KOPT-K1 (cell line): Measurements from ENCODE around the gene CCR7.

Experiments
- H3K27ac ChIP-seq: fragments of 200-600 bp; sonication (generic); 2 replicates; pipeline ENCODE4 v1.5.1; 2016; ENCODE audit warnings: antibody characterized with exemption, mild to moderate bottlenecking, low read depth, low read length; ENCODE audit not compliant: poor library complexity, severe bottlenecking
- H3K36me3 ChIP-seq: fragments of 200-600 bp; sonication (generic); 2 replicates; pipeline ENCODE4 v1.5.1; 2017; ENCODE audit warnings: antibody characterized with exemption, mild to moderate bottlenecking, low read length, moderate library complexity; ENCODE audit not compliant: insufficient read depth
- H3K9me3 ChIP-seq: fragments of 200-600 bp; sonication (generic); 2 replicates; pipeline ENCODE4 v1.5.1; 2017; ENCODE audit warnings: antibody characterized with exemption, low read length, mild to moderate bottlenecking; ENCODE audit not compliant: insufficient read depth, poor library complexity, severe bottlenecking

Gene CCR7

DNA sequence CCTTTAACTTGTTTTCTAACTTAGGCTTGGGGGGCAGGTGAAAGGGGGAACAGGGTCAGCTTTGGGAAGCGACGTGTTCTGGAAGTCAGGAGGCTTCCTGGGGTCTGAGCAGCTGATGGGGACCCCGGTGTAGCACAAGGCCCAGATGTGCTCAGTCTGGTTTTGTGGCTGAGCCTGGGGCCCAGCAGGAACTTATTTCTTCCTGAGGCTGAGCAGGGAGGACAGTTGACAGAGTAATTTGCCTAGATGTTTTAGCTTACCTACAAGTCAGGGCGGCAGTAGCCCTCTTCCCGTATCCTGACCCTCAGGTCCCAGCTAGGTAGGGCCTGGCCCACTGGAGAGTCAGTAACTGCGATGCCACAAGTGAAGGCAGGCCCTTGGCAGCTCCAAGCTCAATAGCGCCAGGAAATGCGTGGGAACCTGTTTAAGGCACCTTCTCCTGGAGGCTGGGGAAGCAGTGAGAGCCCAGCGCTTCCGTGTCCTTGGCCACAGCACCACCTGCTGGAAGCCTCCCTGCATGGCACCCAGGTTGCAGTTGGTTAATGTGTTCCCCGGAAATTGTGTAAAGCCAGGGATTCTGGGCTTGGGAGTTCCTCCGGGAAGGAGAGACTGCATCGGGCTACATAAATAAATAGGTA is 5.2 kb downstream of the CCR7 start:
- no peaks in the 10 kb centered on the region for H3K36me3 ChIP-seq
- peak overlapping the region; percentile 80 for H3K27ac ChIP-seq
- H3K9me3 ChIP-seq, result no peaks in the 10 kb centered on the region

- Histone ChIP-seq H3K9me3 (no peaks in the 10 kb centered on the region), H3K36me3 (no peaks in the 10 kb centered on the region), H3K27ac (peak overlapping the region; percentile 80)
These were observed 5.7 kb downstream of the CCR7 start for GRCh38 chr17:40559564-40559916.

DNA sequence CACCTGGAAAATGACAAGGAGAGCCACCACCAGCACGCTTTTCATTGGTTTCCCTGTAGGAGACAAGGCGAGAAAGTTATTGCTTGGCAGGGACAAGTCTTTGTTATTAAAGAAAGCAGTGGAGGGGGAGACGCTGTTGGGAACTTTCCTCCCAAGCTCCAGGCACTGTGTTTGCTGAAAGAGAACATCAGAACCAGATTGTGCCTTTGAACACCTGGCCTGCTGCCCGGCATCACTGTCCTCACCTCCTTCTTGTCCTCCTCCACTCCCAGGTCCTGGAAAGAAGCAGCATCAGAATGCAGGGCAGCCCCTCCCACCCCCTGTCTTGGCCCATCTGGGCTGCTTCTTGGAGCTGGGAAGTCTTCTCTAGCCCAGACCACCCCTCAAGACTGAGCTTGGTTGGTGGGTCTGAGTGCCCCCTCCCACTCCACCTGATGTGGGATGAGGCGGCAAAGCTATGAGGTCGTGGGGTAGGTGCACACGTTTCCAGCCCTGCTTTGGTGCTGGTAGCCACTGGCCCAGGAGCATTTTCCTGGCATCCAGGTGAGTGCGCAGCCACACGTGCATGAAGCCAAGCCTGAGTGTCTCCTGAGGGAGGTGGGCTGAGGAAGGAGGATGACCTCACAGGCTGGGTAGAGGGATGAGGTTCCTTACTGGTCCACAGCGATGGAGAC is 6.2 kb downstream of the CCR7 start:
- Histone ChIP-seq H3K36me3 (no peaks in the 10 kb centered on the region), H3K9me3 (no peaks in the 10 kb centered on the region), H3K27ac (peak overlapping the region; percentile 80)

DNA sequence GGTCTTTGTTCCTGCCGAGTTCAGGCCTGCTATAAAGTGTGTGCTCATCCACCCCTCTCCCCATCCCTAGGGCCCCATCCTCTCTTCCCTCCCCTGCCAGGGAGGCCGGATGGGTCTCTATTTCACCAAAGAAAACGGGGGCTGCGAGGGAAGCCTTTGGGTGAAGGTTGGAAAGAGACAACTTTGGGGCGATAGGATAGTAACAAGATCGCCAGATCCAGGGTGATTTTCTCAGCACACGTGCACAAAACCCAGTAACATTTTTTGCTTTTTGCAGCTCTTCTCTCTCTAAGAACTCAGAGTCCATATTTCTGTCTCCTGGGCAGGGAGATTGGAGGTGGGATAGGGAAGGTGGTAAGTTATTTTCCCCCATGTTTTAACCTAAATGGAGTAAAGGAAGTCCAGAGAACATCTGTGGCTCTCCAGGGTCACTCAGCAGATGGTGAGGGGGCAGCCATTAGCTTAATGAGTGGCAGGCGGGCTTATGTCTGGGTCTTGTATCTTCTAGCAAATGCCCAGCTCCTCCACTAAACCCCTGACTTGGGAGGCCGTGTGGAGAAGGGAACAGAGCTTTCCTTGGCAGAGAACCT is 6.9 kb downstream of the CCR7 start:
- Histone ChIP-seq H3K27ac (peak overlapping the region; percentile 80), H3K36me3 (no peaks in the 10 kb centered on the region), H3K9me3 (no peaks in the 10 kb centered on the region)

DNA sequence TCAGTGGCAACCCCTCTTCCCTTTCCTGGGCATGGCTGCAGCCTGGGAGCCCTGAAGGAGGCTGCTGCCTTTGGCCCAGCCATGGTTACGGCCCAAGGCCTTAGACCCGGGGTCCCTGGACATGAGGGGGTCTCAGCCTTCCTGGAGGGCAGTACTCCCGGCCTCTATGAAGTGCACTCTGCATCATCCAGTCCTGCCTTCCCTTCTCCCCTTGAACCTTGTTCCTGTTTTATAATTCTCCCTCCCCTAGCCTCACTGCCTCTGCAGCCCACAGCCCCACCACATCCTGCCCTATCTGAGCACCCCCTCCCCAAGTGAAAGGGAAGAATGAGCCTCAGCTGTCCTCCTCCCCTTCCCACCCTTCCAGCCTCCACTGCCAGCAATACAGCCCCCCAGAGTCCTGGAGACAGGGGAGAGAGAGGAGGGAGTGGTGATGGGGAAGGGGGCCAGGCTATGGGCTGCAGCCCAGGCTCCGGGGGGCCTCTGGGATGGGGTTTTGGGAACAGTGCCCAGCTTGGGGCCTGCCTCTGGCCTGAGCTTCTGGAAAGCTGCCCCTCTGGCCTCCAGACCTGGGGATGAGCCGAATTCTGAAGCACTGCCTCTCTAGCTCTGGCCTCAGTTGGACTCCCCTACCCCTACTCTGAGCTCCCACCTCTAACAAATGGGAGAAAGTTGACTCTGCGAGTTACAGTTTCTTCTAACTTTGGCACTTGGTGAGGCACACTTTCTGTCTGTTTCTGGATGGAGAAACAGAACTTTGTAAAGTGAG is 7.6 kb downstream of the CCR7 start:
- H3K27ac ChIP-seq, result peak overlapping the region; percentile 80
- H3K9me3 ChIP-seq, result no peaks in the 10 kb centered on the region
- H3K36me3 ChIP-seq, result no peaks in the 10 kb centered on the region

- H3K36me3 ChIP-seq, result no peaks in the 10 kb centered on the region
- peak overlapping the region; percentile 80 for H3K27ac ChIP-seq
- H3K9me3 ChIP-seq, result no peaks in the 10 kb centered on the region
These were observed 8.3 kb downstream of the CCR7 start for GRCh38 chr17:40556884-40557414.

DNA sequence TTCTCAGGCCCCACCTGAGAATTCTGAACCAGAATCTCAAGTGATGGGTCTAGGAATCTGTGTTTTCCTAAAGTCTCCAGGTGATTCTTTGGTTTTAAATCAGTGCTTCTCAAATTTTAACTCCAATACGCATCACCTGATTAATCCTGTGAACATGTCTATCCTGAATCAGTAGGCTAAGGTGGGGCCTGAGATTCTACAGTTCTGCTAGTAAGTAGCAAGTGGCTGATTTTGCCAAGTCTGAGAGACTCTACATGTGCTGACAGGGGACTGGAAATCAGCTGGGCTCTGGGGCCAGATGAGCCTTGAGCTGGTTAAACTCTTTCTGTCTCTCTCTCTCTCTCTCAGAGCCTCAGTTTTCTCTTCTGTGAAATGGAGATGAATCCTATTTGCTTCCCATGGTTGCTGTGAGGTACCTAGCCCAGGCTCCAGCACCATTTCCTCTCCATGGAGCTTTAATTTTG is 9.0 kb downstream of the CCR7 start:
- Histone ChIP-seq H3K9me3 (no peaks in the 10 kb centered on the region), H3K36me3 (no peaks in the 10 kb centered on the region), H3K27ac (peak overlapping the region; percentile 80)

- no peaks in the 10 kb centered on the region for H3K36me3 ChIP-seq
- no peaks in the 10 kb centered on the region for H3K9me3 ChIP-seq
- H3K27ac ChIP-seq, result peak overlapping the region; percentile 96
These were observed 9.7 kb downstream of the CCR7 start for GRCh38 chr17:40555296-40556190.

GRCh38 chr17:40554646-40555295 is 10.5 kb downstream of the CCR7 start:
- Histone ChIP-seq H3K27ac (peak overlapping the region; percentile 96), H3K36me3 (no peaks in the 10 kb centered on the region)

DNA sequence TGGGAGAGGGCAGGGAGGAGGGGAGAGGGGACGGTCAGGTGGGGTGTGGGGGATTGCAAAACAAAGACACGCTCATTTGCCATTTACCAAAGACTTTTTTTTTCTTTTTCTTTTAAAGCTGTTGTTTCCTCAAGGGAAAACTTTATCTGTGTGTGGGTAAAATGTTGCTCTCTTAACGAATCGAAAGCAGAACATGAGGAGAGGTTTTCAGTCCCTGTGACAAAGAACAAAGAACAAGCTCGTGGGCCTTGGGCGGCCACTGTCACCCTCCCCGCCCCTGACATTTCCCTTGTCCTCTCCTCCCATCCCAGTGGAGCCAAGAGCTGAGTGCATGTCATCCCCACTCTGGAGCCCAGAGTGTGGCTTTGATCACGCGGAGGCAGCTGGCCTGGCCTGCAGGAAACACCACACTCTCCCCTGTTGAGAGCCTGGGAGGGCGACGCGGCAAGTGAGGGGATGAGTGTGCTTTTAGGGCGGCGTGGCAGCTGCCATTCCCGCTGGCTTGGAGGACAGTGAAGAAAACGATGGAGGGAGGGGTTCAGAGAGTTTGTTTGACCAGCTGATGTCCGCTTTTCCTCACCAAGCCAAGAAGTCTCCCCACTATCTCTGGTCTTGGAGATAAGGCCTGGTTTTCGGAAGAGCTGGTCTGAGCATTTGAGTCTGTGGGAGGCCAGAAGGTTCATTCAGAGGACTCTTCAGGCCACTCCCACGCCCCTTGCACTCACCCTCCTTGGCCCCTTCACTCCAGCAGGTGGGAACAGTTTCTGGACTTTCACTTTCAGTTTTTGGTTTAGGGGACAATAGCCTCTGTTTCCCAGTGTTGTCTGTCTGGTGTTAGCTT is 11.4 kb downstream of the CCR7 start:
- no peaks in the 10 kb centered on the region for H3K36me3 ChIP-seq
- H3K9me3 ChIP-seq, result no peaks in the 10 kb centered on the region
- peak overlapping the region; percentile 96 for H3K27ac ChIP-seq

More at GRCh38 chr17:40554646-40555295, 10.5 kb downstream of the CCR7 start:
- no peaks in the 10 kb centered on the region for H3K9me3 ChIP-seq

DNA sequence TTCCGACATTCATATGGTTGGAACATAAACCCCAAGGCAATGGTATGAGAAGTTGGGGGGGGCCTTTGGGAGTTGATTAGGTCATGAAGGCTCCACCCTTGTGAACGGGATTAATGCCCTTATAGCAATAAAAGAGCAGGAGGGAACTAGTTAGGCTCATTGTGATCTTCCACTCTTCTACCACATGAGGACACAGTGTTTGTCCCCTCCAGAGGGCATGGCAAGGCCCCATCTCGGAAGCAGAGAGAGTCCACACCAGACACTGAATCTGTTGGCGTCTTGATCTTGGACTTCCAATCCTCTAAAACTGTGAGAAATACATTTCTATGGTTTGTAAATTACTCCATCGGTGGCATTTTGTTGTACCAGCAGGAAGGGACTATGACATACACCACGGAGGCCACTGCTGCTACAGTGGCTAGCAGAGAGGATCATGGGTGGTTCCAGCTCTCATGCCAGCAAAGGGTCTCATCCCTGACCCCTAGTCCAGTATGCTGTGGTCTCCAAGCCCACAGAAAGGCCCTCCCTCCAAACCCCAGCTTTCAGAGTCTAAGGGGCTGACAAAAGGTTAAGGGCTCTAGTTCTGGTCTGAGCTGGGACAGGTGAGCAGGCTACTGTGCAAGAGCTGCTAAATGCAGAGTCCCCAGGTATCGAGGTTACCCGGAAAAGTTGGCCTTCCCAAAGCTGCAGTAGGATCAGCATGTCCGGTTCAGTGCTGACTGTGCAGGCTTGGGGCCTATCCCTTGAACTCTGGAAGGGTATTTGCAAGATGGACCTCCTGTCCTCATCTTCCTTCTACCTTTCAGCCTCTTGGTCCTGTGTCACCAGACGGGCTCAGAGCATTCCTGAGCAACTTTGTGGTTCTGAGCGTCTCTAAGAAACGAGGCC is 12.2 kb downstream of the CCR7 start:
- no peaks in the 10 kb centered on the region for H3K9me3 ChIP-seq

GRCh38 chr17:40551879-40552768 is 13.1 kb downstream of the CCR7 start:
- Histone ChIP-seq H3K9me3 (no peaks in the 10 kb centered on the region), H3K27ac (peak overlapping the region; percentile 96), H3K36me3 (no peaks in the 10 kb centered on the region)

More for the DNA sequence above, 12.2 kb downstream of the CCR7 start:
- no peaks in the 10 kb centered on the region for H3K36me3 ChIP-seq
- H3K27ac ChIP-seq, result peak overlapping the region; percentile 96
